Measurements from ENCODE around the gene CCNI2.
A peak's percentile ranks its signal among the peaks of the same experiment; 100 is the strongest.

Gene CCNI2

DNA sequence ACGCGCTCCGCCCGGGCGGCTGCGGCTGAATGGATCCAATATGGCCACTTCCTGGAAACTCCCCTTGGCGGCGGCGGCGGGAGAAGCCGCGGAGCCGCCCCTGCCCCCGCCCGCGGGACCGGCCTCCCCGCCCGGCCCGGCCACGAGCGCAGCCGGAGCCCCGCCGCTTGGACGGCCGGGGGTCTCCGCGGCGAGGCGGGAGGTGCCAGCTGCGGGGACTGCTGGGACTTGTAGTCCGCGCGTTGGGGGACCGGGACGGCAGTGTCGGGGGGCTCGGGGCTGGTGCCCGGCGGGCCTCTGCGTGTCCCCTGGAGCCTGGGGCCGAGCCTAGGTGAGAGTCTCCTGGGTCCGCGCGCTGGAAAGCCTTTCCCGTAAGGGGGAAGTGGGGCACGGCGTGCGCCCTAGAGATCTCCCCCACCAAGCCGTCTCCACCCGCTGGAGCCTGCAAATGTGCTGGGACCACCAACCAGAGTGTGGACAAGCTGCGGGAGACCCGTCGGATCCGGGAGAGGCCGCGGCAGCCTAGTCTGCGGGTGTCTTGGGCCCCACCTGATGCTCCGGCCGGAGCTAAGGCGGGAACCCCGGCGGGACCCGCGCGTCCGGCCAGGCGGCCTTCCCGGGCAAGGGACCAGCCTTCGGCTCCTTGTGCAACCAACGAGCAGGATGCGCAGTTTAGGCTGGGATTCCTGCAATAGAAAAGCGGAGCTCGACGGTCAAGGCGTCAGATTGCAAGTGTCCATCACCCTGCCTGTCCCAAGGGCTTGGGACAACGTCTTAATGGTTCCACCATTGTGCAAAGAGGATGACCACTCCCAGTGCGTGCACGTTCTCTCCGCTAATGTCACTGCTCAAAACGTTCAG is 30.2 kb downstream of the CCNI2 start, which contains the start of gene SEPTIN8:
TSS of gene SEPTIN8 (minus strand) at position 31 of the 861 bp plus-strand sequence. CDS start 102 bp downstream, outside the sequence.
- Histone ChIP-seq H3K4me1 (ENCODE audit: control insufficient read depth, insufficient read depth, low read length) (no peaks in the 10 kb centered on the region), H3K36me3 (ENCODE audit: control insufficient read depth, insufficient read depth, low read length) (no peaks in the 10 kb centered on the region), H3K4me3 (ENCODE audit: low read depth, low read length) (peak within 1 kb of the TSS; percentile 72), H3K27me3 (ENCODE audit: control insufficient read depth, insufficient read depth, low read length) (peaks cover 56% of the 10 kb centered on the region), H3K9ac (ENCODE audit: low read depth, low read length) (peak within 1 kb of the TSS; percentile 16), H3K9me3 (ENCODE audit: control insufficient read depth, insufficient read depth, low read length) (no peaks in the 10 kb centered on the region)

DNA sequence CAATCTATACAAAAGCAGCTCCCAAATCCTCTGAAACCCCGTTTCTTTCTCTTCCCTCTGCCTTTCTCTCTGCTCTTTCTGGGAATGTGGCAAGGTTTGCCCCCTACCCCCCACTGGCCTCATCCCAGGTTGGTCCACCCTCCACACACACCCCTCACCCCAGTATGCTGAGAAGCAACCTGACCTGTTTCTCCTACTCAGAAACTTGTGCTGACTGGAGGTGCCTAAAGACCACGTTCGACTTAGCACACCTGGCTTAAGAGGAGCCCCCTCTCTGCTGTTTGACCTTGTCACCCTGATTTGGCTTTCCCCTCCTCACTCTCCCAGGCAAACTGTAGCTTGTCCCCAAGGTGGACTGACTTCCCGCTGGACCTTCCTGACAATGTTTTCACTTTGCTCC is 30.9 kb downstream of the CCNI2 start:
- Histone ChIP-seq H3K4me1 (ENCODE audit: control insufficient read depth, insufficient read depth, low read length) (no peaks in the 10 kb centered on the region), H3K36me3 (ENCODE audit: control insufficient read depth, insufficient read depth, low read length) (no peaks in the 10 kb centered on the region), H3K27me3 (ENCODE audit: control insufficient read depth, insufficient read depth, low read length) (peaks cover 57% of the 10 kb centered on the region), H3K9me3 (ENCODE audit: control insufficient read depth, insufficient read depth, low read length) (no peaks in the 10 kb centered on the region), H3K9ac (ENCODE audit: low read depth, low read length) (no peak overlapping the region), H3K4me3 (ENCODE audit: low read depth, low read length) (peak overlapping the region; percentile 72)

DNA sequence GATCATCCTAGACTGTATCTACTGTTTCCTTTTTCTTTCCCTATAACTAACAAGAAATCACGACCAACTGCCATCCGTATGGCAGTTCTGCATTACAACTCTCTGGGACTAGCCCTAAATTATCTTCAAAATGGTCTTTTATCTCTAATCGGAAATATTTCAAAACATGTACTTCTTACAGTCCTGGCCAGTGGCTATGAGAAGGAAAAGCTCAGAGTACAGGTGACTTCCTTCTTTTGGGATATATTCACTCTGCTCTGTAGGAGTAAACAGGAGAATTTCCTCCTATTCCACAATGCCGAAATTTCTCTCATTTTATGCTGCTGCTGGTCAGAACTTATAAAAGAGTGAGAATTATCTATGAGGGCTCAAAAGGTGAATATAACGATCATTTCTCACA is 31.6 kb downstream of the CCNI2 start:
- no peak overlapping the region for H3K4me3 ChIP-seq (ENCODE audit: low read depth, low read length)
- no peak overlapping the region for H3K9ac ChIP-seq (ENCODE audit: low read depth, low read length)
- no peaks in the 10 kb centered on the region for H3K4me1 ChIP-seq (ENCODE audit: control insufficient read depth, insufficient read depth, low read length)
- peaks cover 57% of the 10 kb centered on the region for H3K27me3 ChIP-seq (ENCODE audit: control insufficient read depth, insufficient read depth, low read length)
- no peaks in the 10 kb centered on the region for H3K36me3 ChIP-seq (ENCODE audit: control insufficient read depth, insufficient read depth, low read length)
- no peaks in the 10 kb centered on the region for H3K9me3 ChIP-seq (ENCODE audit: control insufficient read depth, insufficient read depth, low read length)

DNA sequence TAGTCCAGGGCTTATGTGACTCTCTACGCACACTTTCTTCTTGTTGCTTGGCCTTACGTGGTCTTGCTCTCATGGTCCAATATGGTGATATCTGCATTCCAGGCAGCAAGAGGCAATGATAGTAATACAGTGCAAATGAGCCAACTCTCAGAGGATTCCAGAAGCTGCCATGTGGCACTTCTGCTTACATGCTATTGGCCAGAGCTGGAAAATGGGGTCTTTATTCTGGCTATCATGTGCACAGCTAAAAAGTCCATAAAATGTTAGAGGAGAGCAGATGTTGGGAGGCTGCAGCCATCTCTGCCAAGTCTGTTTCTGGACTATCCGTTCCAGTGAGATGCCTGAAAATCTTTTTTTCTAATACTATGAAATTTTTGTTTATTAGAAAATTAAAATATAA is 32.7 kb downstream of the CCNI2 start:
- Histone ChIP-seq H3K9ac (ENCODE audit: low read depth, low read length) (no peak overlapping the region), H3K9me3 (ENCODE audit: control insufficient read depth, insufficient read depth, low read length) (no peaks in the 10 kb centered on the region), H3K27me3 (ENCODE audit: control insufficient read depth, insufficient read depth, low read length) (peaks cover 55% of the 10 kb centered on the region), H3K36me3 (ENCODE audit: control insufficient read depth, insufficient read depth, low read length) (no peaks in the 10 kb centered on the region), H3K4me3 (ENCODE audit: low read depth, low read length) (no peak overlapping the region), H3K4me1 (ENCODE audit: control insufficient read depth, insufficient read depth, low read length) (no peaks in the 10 kb centered on the region)

DNA sequence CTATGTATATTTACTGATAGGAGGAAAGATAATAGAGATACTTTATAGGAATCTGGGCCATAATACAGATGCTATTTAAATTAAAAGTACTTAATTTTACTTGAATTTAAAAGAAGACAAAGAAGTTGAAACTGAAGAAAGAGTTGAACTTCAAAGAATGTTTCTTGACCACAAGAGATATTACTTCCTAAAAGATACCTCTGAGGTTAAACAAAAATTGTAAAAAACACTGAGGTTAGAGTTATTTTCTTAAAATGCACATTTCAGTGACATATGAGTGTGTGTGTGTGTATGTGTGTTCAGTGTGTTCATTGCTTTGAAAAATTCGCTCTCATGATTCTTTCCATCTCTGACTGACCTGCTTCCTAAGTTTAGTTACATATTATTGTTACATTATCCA is 33.4 kb downstream of the CCNI2 start:
- Histone ChIP-seq H3K9ac (ENCODE audit: low read depth, low read length) (no peak overlapping the region), H3K36me3 (ENCODE audit: control insufficient read depth, insufficient read depth, low read length) (no peaks in the 10 kb centered on the region), H3K4me3 (ENCODE audit: low read depth, low read length) (no peak overlapping the region), H3K27me3 (ENCODE audit: control insufficient read depth, insufficient read depth, low read length) (peaks cover 50% of the 10 kb centered on the region), H3K4me1 (ENCODE audit: control insufficient read depth, insufficient read depth, low read length) (no peaks in the 10 kb centered on the region), H3K9me3 (ENCODE audit: control insufficient read depth, insufficient read depth, low read length) (no peaks in the 10 kb centered on the region)

DNA sequence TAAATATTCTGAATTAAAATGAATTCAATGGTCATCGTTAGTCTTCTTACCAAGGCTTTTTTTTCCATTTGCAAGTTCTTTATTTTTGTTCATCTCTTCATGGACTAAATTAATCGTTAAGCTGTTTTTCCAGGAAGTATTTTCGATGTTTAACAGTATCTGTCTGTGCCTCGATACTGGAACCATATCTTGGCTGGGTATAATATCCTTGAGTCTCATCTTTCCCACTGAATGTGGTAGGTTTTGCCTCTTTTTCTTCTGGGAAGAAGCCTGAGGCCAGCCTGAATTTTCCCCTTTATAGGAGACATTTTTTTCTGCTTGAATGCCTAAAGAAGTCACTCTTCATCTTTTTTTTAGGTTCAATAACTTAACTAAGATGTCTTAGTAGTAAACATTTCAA is 33.8 kb downstream of the CCNI2 start:
- no peaks in the 10 kb centered on the region for H3K4me1 ChIP-seq (ENCODE audit: control insufficient read depth, insufficient read depth, low read length)
- H3K36me3 ChIP-seq (ENCODE audit: control insufficient read depth, insufficient read depth, low read length) = no peaks in the 10 kb centered on the region
- no peak overlapping the region for H3K4me3 ChIP-seq (ENCODE audit: low read depth, low read length)
- no peaks in the 10 kb centered on the region for H3K9me3 ChIP-seq (ENCODE audit: control insufficient read depth, insufficient read depth, low read length)
- H3K27me3 ChIP-seq (ENCODE audit: control insufficient read depth, insufficient read depth, low read length) = peaks cover 46% of the 10 kb centered on the region
- H3K9ac ChIP-seq (ENCODE audit: low read depth, low read length) = no peak overlapping the region

DNA sequence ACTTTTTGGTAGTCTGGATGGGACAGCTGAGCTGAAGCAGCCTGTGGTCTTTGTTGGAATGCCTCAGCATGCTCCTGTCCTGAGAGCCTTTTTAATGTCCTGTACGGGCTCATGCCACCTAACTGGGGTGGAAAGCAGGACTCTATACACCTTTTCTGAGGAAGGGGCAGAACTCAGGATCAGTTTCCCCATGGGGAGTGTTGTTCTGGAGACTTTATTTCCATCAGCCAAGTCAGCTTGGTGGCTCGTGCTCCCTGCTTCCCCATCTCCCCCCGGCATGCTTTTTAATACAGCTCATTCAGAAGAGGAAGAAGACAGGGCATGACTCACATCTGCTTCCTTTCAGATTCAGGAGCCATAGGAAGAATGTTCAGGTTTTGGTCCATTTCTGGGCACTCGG is 34.9 kb downstream of the CCNI2 start:
- Histone ChIP-seq H3K36me3 (ENCODE audit: control insufficient read depth, insufficient read depth, low read length) (no peaks in the 10 kb centered on the region), H3K9me3 (ENCODE audit: control insufficient read depth, insufficient read depth, low read length) (no peaks in the 10 kb centered on the region), H3K4me3 (ENCODE audit: low read depth, low read length) (no peak overlapping the region), H3K27me3 (ENCODE audit: control insufficient read depth, insufficient read depth, low read length) (peaks cover 43% of the 10 kb centered on the region), H3K4me1 (ENCODE audit: control insufficient read depth, insufficient read depth, low read length) (no peaks in the 10 kb centered on the region), H3K9ac (ENCODE audit: low read depth, low read length) (no peak overlapping the region)

DNA sequence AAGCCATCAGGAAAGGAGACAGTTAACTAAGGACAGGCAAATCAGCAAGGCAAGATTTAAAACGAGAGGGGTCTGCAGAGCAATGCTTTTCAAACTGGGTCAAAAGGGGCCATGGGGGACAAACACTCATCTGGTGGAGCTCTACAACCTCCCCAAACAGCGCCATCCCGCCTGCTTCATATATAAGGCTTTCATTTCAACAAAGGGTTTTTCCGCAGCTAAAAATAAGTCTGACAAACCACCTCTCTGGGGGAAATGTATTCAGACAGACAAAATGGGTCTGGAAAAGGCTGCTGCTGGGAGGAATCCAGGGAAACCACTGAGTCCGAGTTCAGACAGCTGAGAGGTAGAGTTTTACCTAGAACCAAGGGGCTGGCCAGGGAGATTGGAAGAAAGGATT is 38.1 kb downstream of the CCNI2 start:
- Histone ChIP-seq H3K36me3 (ENCODE audit: control insufficient read depth, insufficient read depth, low read length) (no peaks in the 10 kb centered on the region), H3K9ac (ENCODE audit: low read depth, low read length) (no peak overlapping the region), H3K4me3 (ENCODE audit: low read depth, low read length) (no peak overlapping the region), H3K27me3 (ENCODE audit: control insufficient read depth, insufficient read depth, low read length) (peaks cover 14% of the 10 kb centered on the region), H3K4me1 (ENCODE audit: control insufficient read depth, insufficient read depth, low read length) (no peaks in the 10 kb centered on the region), H3K9me3 (ENCODE audit: control insufficient read depth, insufficient read depth, low read length) (no peaks in the 10 kb centered on the region)

DNA sequence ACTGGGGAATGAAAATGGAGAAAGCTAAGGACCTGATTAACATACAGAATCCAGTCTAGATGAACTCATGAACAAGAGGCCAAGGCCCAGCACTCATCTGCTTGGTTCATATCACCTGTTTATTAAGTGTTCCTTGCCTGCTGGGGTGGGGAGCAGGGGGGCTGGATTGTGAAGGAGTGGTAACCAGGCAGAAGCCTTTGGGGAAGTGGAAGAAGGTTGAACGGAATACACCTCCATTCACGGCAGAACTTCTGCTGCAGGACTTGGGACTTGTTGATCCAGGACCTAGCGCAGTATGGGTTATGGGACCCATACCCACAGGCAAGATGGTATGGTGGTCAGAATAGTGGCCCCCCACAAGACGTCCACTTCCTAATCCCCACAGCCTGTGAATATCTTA is 38.6 kb downstream of the CCNI2 start:
- no peaks in the 10 kb centered on the region for H3K9me3 ChIP-seq (ENCODE audit: control insufficient read depth, insufficient read depth, low read length)
- H3K4me1 ChIP-seq (ENCODE audit: control insufficient read depth, insufficient read depth, low read length) = no peaks in the 10 kb centered on the region
- H3K4me3 ChIP-seq (ENCODE audit: low read depth, low read length) = no peak overlapping the region
- no peak overlapping the region for H3K9ac ChIP-seq (ENCODE audit: low read depth, low read length)
- H3K36me3 ChIP-seq (ENCODE audit: control insufficient read depth, insufficient read depth, low read length) = no peaks in the 10 kb centered on the region
- H3K27me3 ChIP-seq (ENCODE audit: control insufficient read depth, insufficient read depth, low read length) = peaks cover 11% of the 10 kb centered on the region

DNA sequence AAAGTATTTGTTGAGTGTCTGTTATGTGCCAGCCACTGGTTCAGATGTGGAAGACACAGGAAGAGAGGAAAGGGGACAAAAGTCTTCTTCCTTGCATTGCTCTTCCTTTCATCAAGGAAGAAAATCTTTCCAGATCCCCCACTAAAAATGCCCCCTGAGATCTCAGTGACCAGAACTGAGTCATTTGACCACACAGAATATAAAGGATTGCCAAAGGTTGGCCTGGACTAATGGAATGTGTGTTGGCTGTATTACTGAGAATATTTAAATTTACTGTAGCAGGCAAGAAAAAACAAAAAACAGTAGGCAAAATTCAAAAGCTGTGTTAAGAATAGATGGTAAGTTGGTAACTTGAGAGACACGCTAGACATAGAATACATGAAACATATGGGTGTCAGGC is 39.9 kb downstream of the CCNI2 start:
- H3K4me1 ChIP-seq (ENCODE audit: control insufficient read depth, insufficient read depth, low read length) = no peaks in the 10 kb centered on the region
- H3K9ac ChIP-seq (ENCODE audit: low read depth, low read length) = no peak overlapping the region
- H3K27me3 ChIP-seq (ENCODE audit: control insufficient read depth, insufficient read depth, low read length) = peaks cover 2% of the 10 kb centered on the region
- no peaks in the 10 kb centered on the region for H3K36me3 ChIP-seq (ENCODE audit: control insufficient read depth, insufficient read depth, low read length)
- H3K4me3 ChIP-seq (ENCODE audit: low read depth, low read length) = no peak overlapping the region
- no peaks in the 10 kb centered on the region for H3K9me3 ChIP-seq (ENCODE audit: control insufficient read depth, insufficient read depth, low read length)

DNA sequence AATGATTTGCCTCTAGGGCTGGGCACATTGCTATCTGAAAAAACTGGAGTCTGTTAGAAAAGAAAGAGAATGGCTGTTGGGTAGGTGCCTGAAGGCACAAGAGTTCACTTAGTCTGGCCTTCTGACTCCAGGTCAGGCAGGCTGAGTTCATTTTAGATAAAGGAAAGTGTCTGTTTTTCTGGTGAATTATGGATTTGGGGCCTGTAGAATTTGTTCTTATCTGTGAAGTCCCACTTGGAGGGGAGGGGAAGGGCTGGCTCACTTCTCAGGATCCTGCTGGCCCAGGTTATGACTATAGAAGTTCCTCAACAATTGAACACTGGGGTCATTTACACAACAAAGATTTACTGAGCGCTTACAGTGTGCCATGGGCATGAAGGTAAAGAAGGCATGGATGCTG is 41.3 kb downstream of the CCNI2 start:
- Histone ChIP-seq H3K9me3 (ENCODE audit: control insufficient read depth, insufficient read depth, low read length) (no peaks in the 10 kb centered on the region), H3K4me1 (ENCODE audit: control insufficient read depth, insufficient read depth, low read length) (no peaks in the 10 kb centered on the region), H3K36me3 (ENCODE audit: control insufficient read depth, insufficient read depth, low read length) (no peaks in the 10 kb centered on the region), H3K4me3 (ENCODE audit: low read depth, low read length) (no peak overlapping the region), H3K27me3 (ENCODE audit: control insufficient read depth, insufficient read depth, low read length) (no peaks in the 10 kb centered on the region), H3K9ac (ENCODE audit: low read depth, low read length) (no peak overlapping the region)
